Breast epithelium (tissue), 4 donors: Measurements from ENCODE around the gene CNKSR3. TPM values are rescaled to one million over a fixed set of nuclear protein-coding genes. Genes with fewer than 3 reads are reported as not detected.

ENCODE experiments used
- DNase-seq, 2 donors: peaks; one replicate each; pipeline ENCODE4 v3.0.0-alpha.2; 2019; ENCODE audit warnings: low spot score in 2 of 2
- H3K27ac ChIP-seq, 2 donors: fragments of 200-600 bp; sonication (generic) in 1 of 2; one replicate each; pipeline ENCODE4 v1.5.1; 2016 to 2019; ENCODE audit warnings: mild to moderate bottlenecking in 1 of 2
- H3K27me3 ChIP-seq, 2 donors: fragments of 200-600 bp; sonication (generic) in 1 of 2; one replicate each; pipeline versions ENCODE4 v1.5.1 to v1.6.0; 2017 to 2019; ENCODE audit warnings: control low read depth in 1 of 2, mild to moderate bottlenecking in 1 of 2
- H3K36me3 ChIP-seq: fragments of 200-600 bp; one replicate; pipeline ENCODE4 v1.5.1; 2019
- H3K4me1 ChIP-seq, 2 donors: fragments of 200-600 bp; sonication (generic); one replicate each; pipeline ENCODE4 v1.5.1; 2016 to 2019; ENCODE audit warnings: control low read depth in 1 of 2
- H3K4me3 ChIP-seq, 3 donors: fragments of 200-600 bp; sonication (generic); 1 replicate in 2 of 3; 2 replicates in 1 of 3; pipeline ENCODE4 v1.5.1; 2016 to 2019; ENCODE audit warnings: mild to moderate bottlenecking in 3 of 3, moderate library complexity in 2 of 3
- H3K9me3 ChIP-seq, 2 donors: fragments of 200-600 bp; sonication (generic) in 1 of 2; one replicate each; pipeline ENCODE4 v1.5.1; 2016 to 2019; ENCODE audit warnings: control low read depth in 1 of 2
- CTCF ChIP-seq, 3 donors: fragments of 450-650 bp; IDR thresholded peaks; one replicate each; pipeline ENCODE4 v1.5.1; 2016 to 2017; ENCODE audit warnings: antibody characterized with exemption in 3 of 3, mild to moderate bottlenecking in 3 of 3, moderate library complexity in 3 of 3
- POLR2A ChIP-seq: fragments of 450-650 bp; IDR thresholded peaks from one replicate; pipeline ENCODE4 v1.6.1; 2016; ENCODE audit warnings: antibody characterized with exemption, mild to moderate bottlenecking, moderate library complexity
- POLR2AphosphoS5 ChIP-seq, 3 donors: sonication (generic); formaldehyde crosslinking; IDR thresholded peaks; one replicate each; pipeline ENCODE4 v1.6.1; 2017; ENCODE audit warnings: antibody characterized with exemption in 3 of 3
- intact Hi-C: fragments of 100-400 bp; cut with DNase I; formaldehyde crosslinking; loops from one replicate; pipeline ENCODE4 v1.15.1; 2023; ENCODE audit warnings: low total_unique reads
- total RNA-seq, 3 donors: library from RNA; depleted of rRNA; stranded (reverse); fragments of >200 nt; gene quantifications; one replicate each; pipeline ENCODE4 v1.1.0, GENCODE V29; 2016

The CNKSR3 gene
- total RNA-seq, 3 donors from 2014 or later = 2.1 to 8.6 (median 5.2) TPM

- TF ChIP-seq POLR2AphosphoS5 (IDR thresholded peaks at IDR 0.05) (no peak), POLR2A (no peak), CTCF (IDR thresholded peaks at IDR 0.05) (no peak)
- Histone ChIP-seq H3K27ac (no peak overlapping the region), H3K36me3 (no peaks in the 10 kb centered on the region), H3K4me1 (no peaks in the 10 kb centered on the region), H3K9me3 (no peaks in the 10 kb centered on the region), H3K4me3 (no peak overlapping the region), H3K27me3 (no peaks in the 10 kb centered on the region)
- intact Hi-C loops = no loop called here
- no peak for DNase-seq
Observed at GRCh38 chr6:154359161-154359574, 151.3 kb downstream of the CNKSR3 start.

- no peaks in the 10 kb centered on the region for H3K9me3 ChIP-seq
- H3K4me3 ChIP-seq = no peak overlapping the region
- H3K36me3 ChIP-seq = no peaks in the 10 kb centered on the region
- H3K27me3 ChIP-seq = no peaks in the 10 kb centered on the region
- H3K4me1 ChIP-seq = no peaks in the 10 kb centered on the region
- intact Hi-C loops = no loop called here
- H3K27ac ChIP-seq = no peak overlapping the region
- TF ChIP-seq POLR2AphosphoS5 (IDR thresholded peaks at IDR 0.05) (no peak), POLR2A (no peak), CTCF (IDR thresholded peaks at IDR 0.05) (no peak)
- DNase-seq = no peak
Observed at GRCh38 chr6:154358019-154358545, 152.4 kb downstream of the CNKSR3 start.

- H3K27me3 ChIP-seq = no peaks in the 10 kb centered on the region
- H3K36me3 ChIP-seq = no peaks in the 10 kb centered on the region
- intact Hi-C loops = no loop called here
- no peaks in the 10 kb centered on the region for H3K9me3 ChIP-seq
- DNase-seq = no peak
- no peak within 1 kb of the TSS for H3K4me3 ChIP-seq
- no peaks in the 10 kb centered on the region for H3K4me1 ChIP-seq
- no peak within 1 kb of the TSS for H3K27ac ChIP-seq
- TF ChIP-seq CTCF (IDR thresholded peaks at IDR 0.05) (no peak), POLR2AphosphoS5 (IDR thresholded peaks at IDR 0.05) (no peak), POLR2A (no peak)
Observed at GRCh38 chr6:154356690-154357089, 153.8 kb downstream of the CNKSR3 start, which contains the start of gene IPCEF1. Gene IPCEF1 (minus strand): TSS chr6:154356803. CDS start chr6:154265947, 90,856 bp downstream.

- no peak for DNase-seq
- H3K27ac ChIP-seq = no peak overlapping the region
- H3K4me1 ChIP-seq = no peaks in the 10 kb centered on the region
- no peaks in the 10 kb centered on the region for H3K9me3 ChIP-seq
- no peaks in the 10 kb centered on the region for H3K36me3 ChIP-seq
- TF ChIP-seq CTCF (IDR thresholded peaks at IDR 0.05) = no peak
- TF ChIP-seq POLR2A = no peak
- no peak for TF ChIP-seq POLR2AphosphoS5 (IDR thresholded peaks at IDR 0.05)
- no peak overlapping the region for H3K4me3 ChIP-seq
- intact Hi-C loops = no loop called here
- no peaks in the 10 kb centered on the region for H3K27me3 ChIP-seq
Observed at GRCh38 chr6:154356113-154356512, 154.4 kb downstream of the CNKSR3 start.

GRCh38 chr6:154354265-154354777 is 156.2 kb downstream of the CNKSR3 start:
- H3K9me3 ChIP-seq = no peaks in the 10 kb centered on the region
- no peak overlapping the region for H3K27ac ChIP-seq
- no peak overlapping the region for H3K4me3 ChIP-seq
- H3K27me3 ChIP-seq = no peaks in the 10 kb centered on the region
- H3K36me3 ChIP-seq = no peaks in the 10 kb centered on the region
- H3K4me1 ChIP-seq = no peaks in the 10 kb centered on the region
- DNase-seq = no peak
- TF ChIP-seq CTCF (IDR thresholded peaks at IDR 0.05) = no peak
- no peak for TF ChIP-seq POLR2AphosphoS5 (IDR thresholded peaks at IDR 0.05)
- TF ChIP-seq POLR2A = no peak
- intact Hi-C loops = no loop called here
